AG09319 (cell line): ENCODE measurements around the gene CYB561.
"Not testable (repeated sequence)": the region's sequence is repeated elsewhere in the genome, so short reads cannot be mapped to it uniquely, and the experiment has no call there.

Experiments
- DNase-seq: peaks from one replicate; pipeline ENCODE4 v3.0.0-alpha.2; 2010; ENCODE audit warnings: low read depth; ENCODE audit errors: extremely low read depth
- CTCF ChIP-seq: IDR thresholded peaks from 2 replicates; pipeline ENCODE4 v1.5.1; 2011; ENCODE audit warnings: low read depth, mild to moderate bottlenecking, inconsistent platforms, low read length, moderate library complexity

Gene CYB561

GRCh38 chr17:63455417-63455816 is 9.3 kb upstream of the CYB561 start:
- DNase-seq, result no peak

GRCh38 chr17:63454915-63455314 is 8.8 kb upstream of the CYB561 start:
- TF ChIP-seq CTCF, result no peak
- no peak for DNase-seq

More at GRCh38 chr17:63455417-63455816, 9.3 kb upstream of the CYB561 start:
- TF ChIP-seq CTCF, result no peak

- not testable (repeated sequence) for DNase-seq
These were observed 8.3 kb upstream of the CYB561 start for GRCh38 chr17:63454357-63454756.

GRCh38 chr17:63452962-63453551 is 7.0 kb upstream of the CYB561 start:
- no peak for TF ChIP-seq CTCF
- DNase-seq, result no peak

- no peak for TF ChIP-seq CTCF
- no peak for DNase-seq
These were observed 6.2 kb upstream of the CYB561 start for GRCh38 chr17:63452046-63452961.

- DNase-seq, result no peak
- TF ChIP-seq CTCF, result no peak
These were observed 5.0 kb upstream of the CYB561 start for GRCh38 chr17:63451150-63451549.

- no peak for DNase-seq
- TF ChIP-seq CTCF, result no peak
These were observed 4.4 kb upstream of the CYB561 start for GRCh38 chr17:63450551-63450950.

GRCh38 chr17:63448655-63449054 is 2.5 kb upstream of the CYB561 start:
- no peak for TF ChIP-seq CTCF
- no peak for DNase-seq
